Activated CD4-positive, alpha-beta T cell treated with anti-CD3 and anti-CD28 coated beads for 36 hours (primary cell): ENCODE measurements around the gene KIRREL3. TPM values are rescaled to one million over a fixed set of nuclear protein-coding genes. Genes with fewer than 3 reads are reported as not detected.

Experiments
- ATAC-seq: fragments of 200-7000 bp; cut with Tn5 transposase; one replicate; pipeline ENCODE4 v1.10.0; 2021; ENCODE audit warnings: mild to moderate bottlenecking, moderate library complexity
- CTCF ChIA-PET: fragments of 350-600 bp; sonication (Branson Sonifier 250); formaldehyde crosslinking; loops from one replicate; lab custom pipeline; 2021; ENCODE audit warnings: antibody characterized with exemption; lab: Charles Lee
- POLR2A ChIA-PET: fragments of 350-600 bp; sonication (Branson Sonifier 250); formaldehyde crosslinking; loops from one replicate; lab custom pipeline; 2021; ENCODE audit warnings: antibody characterized with exemption, inconsistent platforms; lab: Charles Lee
- DNase-seq: peaks from one replicate; pipeline ENCODE4 v3.0.0-alpha.2; 2020
- H3K27ac Mint-ChIP-seq: one replicate; pipeline ENCODE4 v1.8.0; 2021; ENCODE audit warnings: mixed read lengths
- H3K27me3 Mint-ChIP-seq: one replicate; pipeline ENCODE4 v1.8.0; 2021; ENCODE audit warnings: mixed read lengths
- H3K36me3 Mint-ChIP-seq: one replicate; pipeline ENCODE4 v1.8.0; 2021; ENCODE audit warnings: low read depth, mixed read lengths
- H3K4me1 Mint-ChIP-seq: one replicate; pipeline ENCODE4 v1.8.0; 2021; ENCODE audit warnings: mixed read lengths
- H3K4me3 Mint-ChIP-seq: one replicate; pipeline ENCODE4 v1.8.0; 2021; ENCODE audit warnings: mild to moderate bottlenecking, moderate library complexity, mixed read lengths
- H3K9me3 Mint-ChIP-seq: one replicate; pipeline ENCODE4 v1.8.0; 2021; ENCODE audit warnings: low read depth, mixed read lengths
- intact Hi-C, 2 experiments: fragments of 100-400 bp; cut with DNase I in 1 of 2; cut with micrococcal nuclease in 1 of 2; formaldehyde crosslinking; loops; one replicate each; pipeline versions ENCODE4 v1.14.2 to v1.15.1; 2022 to 2024; cut with DNase I, micrococcal nuclease
- total RNA-seq, 2 experiments: library from RNA; stranded (reverse); gene quantifications; one replicate each; pipeline ENCODE4 v1.2.3, GENCODE V29; 2021

KIRREL3 gene
- total RNA-seq, 2 experiments from 2014 or later: not detected

GRCh38 chr11:126697936-126698335 is 302.6 kb downstream of the KIRREL3 start:
- ChIA-PET CTCF (interaction anchor here (0.5 kb wide), 1 partner anchor 1432 kb away, joined by 3 read pairs; no protein-coding TSS in a partner anchor), POLR2A (no interaction called here)
- no peaks in the 10 kb centered on the region for H3K36me3 Mint-ChIP-seq
- intact Hi-C loops: no loop called here
- H3K4me1 Mint-ChIP-seq: no peaks in the 10 kb centered on the region
- H3K4me3 Mint-ChIP-seq: no peak overlapping the region
- H3K9me3 Mint-ChIP-seq: no peaks in the 10 kb centered on the region
- no peak for DNase-seq
- H3K27me3 Mint-ChIP-seq: peaks cover 8% of the 10 kb centered on the region
- no peak overlapping the region for H3K27ac Mint-ChIP-seq
- no peak for ATAC-seq

- ChIA-PET CTCF (no interaction called here), POLR2A (no interaction called here)
- no peak overlapping the region for H3K4me3 Mint-ChIP-seq
- H3K4me1 Mint-ChIP-seq: no peaks in the 10 kb centered on the region
- intact Hi-C loops: no loop called here
- H3K27ac Mint-ChIP-seq: no peak overlapping the region
- H3K9me3 Mint-ChIP-seq: no peaks in the 10 kb centered on the region
- ATAC-seq (no peak), DNase-seq (no peak)
- no peaks in the 10 kb centered on the region for H3K36me3 Mint-ChIP-seq
- peaks cover 8% of the 10 kb centered on the region for H3K27me3 Mint-ChIP-seq
Observed at GRCh38 chr11:126696982-126697381, 303.6 kb downstream of the KIRREL3 start.

GRCh38 chr11:126695293-126695692 is 305.3 kb downstream of the KIRREL3 start:
- no peak for DNase-seq
- no peak overlapping the region for H3K27ac Mint-ChIP-seq
- no peaks in the 10 kb centered on the region for H3K36me3 Mint-ChIP-seq
- H3K27me3 Mint-ChIP-seq: peaks cover 8% of the 10 kb centered on the region
- ChIA-PET CTCF (interaction anchor here (0.7 kb wide), 1 partner anchor 51 kb away, joined by 4 read pairs; no protein-coding TSS in a partner anchor), POLR2A (no interaction called here)
- no peaks in the 10 kb centered on the region for H3K9me3 Mint-ChIP-seq
- intact Hi-C loops: no loop called here
- H3K4me3 Mint-ChIP-seq: no peak overlapping the region
- no peak for ATAC-seq
- no peaks in the 10 kb centered on the region for H3K4me1 Mint-ChIP-seq

- no peak overlapping the region for H3K4me3 Mint-ChIP-seq
- ChIA-PET CTCF (no interaction called here), POLR2A (no interaction called here)
- peaks cover 8% of the 10 kb centered on the region for H3K27me3 Mint-ChIP-seq
- DNase-seq: no peak
- ATAC-seq: no peak
- H3K36me3 Mint-ChIP-seq: no peaks in the 10 kb centered on the region
- intact Hi-C loops: no loop called here
- no peaks in the 10 kb centered on the region for H3K4me1 Mint-ChIP-seq
- H3K27ac Mint-ChIP-seq: no peak overlapping the region
- no peaks in the 10 kb centered on the region for H3K9me3 Mint-ChIP-seq
Observed at GRCh38 chr11:126694065-126694625, 306.4 kb downstream of the KIRREL3 start.

- no peak for ATAC-seq
- intact Hi-C loops: no loop called here
Observed at GRCh38 chr11:126687477-126687876, 313.1 kb downstream of the KIRREL3 start.

GRCh38 chr11:126686938-126687337 is 313.6 kb downstream of the KIRREL3 start:
- Mint-ChIP-seq H3K4me3 (no peak overlapping the region), H3K27me3 (peaks cover 11% of the 10 kb centered on the region), H3K9me3 (no peaks in the 10 kb centered on the region), H3K27ac (no peak overlapping the region), H3K36me3 (no peaks in the 10 kb centered on the region), H3K4me1 (no peaks in the 10 kb centered on the region)
- ChIA-PET POLR2A (no interaction called here), CTCF (no interaction called here)
- DNase-seq (no peak), ATAC-seq (no peak)
- intact Hi-C loops: no loop called here

More at GRCh38 chr11:126687477-126687876, 313.1 kb downstream of the KIRREL3 start:
- ChIA-PET POLR2A (no interaction called here), CTCF (no interaction called here)
- no peaks in the 10 kb centered on the region for H3K36me3 Mint-ChIP-seq
- DNase-seq: no peak
- no peaks in the 10 kb centered on the region for H3K9me3 Mint-ChIP-seq
- H3K27me3 Mint-ChIP-seq: peaks cover 11% of the 10 kb centered on the region
- no peak overlapping the region for H3K4me3 Mint-ChIP-seq
- no peaks in the 10 kb centered on the region for H3K4me1 Mint-ChIP-seq
- H3K27ac Mint-ChIP-seq: no peak overlapping the region

GRCh38 chr11:126683766-126684728 is 316.5 kb downstream of the KIRREL3 start:
- ChIA-PET CTCF (no interaction called here), POLR2A (no interaction called here)
- Mint-ChIP-seq H3K27me3 (peaks cover 11% of the 10 kb centered on the region), H3K27ac (no peak overlapping the region), H3K4me1 (no peaks in the 10 kb centered on the region), H3K36me3 (no peaks in the 10 kb centered on the region), H3K4me3 (no peak overlapping the region), H3K9me3 (no peaks in the 10 kb centered on the region)
- ATAC-seq (no peak), DNase-seq (no peak)
- intact Hi-C loops: no loop called here

GRCh38 chr11:126682590-126682989 is 318.0 kb downstream of the KIRREL3 start:
- Mint-ChIP-seq H3K9me3 (no peaks in the 10 kb centered on the region), H3K27ac (no peak overlapping the region), H3K4me1 (no peaks in the 10 kb centered on the region), H3K4me3 (no peak overlapping the region), H3K27me3 (peaks cover 13% of the 10 kb centered on the region), H3K36me3 (no peaks in the 10 kb centered on the region)
- no peak for DNase-seq
- ChIA-PET POLR2A (no interaction called here), CTCF (no interaction called here)
- intact Hi-C loops: no loop called here
- no peak for ATAC-seq

GRCh38 chr11:126680700-126681099 is 319.9 kb downstream of the KIRREL3 start:
- Mint-ChIP-seq H3K4me3 (no peak overlapping the region), H3K9me3 (no peaks in the 10 kb centered on the region), H3K36me3 (no peaks in the 10 kb centered on the region), H3K27me3 (peaks cover 6% of the 10 kb centered on the region), H3K27ac (no peak overlapping the region), H3K4me1 (no peaks in the 10 kb centered on the region)
- DNase-seq (no peak), ATAC-seq (no peak)
- ChIA-PET CTCF (no interaction called here), POLR2A (no interaction called here)
- intact Hi-C loops: no loop called here

GRCh38 chr11:126680131-126680530 is 320.4 kb downstream of the KIRREL3 start:
- CTCF ChIA-PET: interaction anchor here (1.5 kb wide), 1 partner anchor 16 kb away, joined by 7 read pairs; no protein-coding TSS in a partner anchor
- H3K27ac Mint-ChIP-seq: no peak overlapping the region
- intact Hi-C loops: no loop called here

GRCh38 chr11:126679033-126679432 is 321.5 kb downstream of the KIRREL3 start:
- H3K27me3 Mint-ChIP-seq: peaks cover 4% of the 10 kb centered on the region
- H3K9me3 Mint-ChIP-seq: no peaks in the 10 kb centered on the region
- H3K4me1 Mint-ChIP-seq: no peaks in the 10 kb centered on the region
- POLR2A ChIA-PET: no interaction called here
- H3K27ac Mint-ChIP-seq: no peak overlapping the region
- no peak for DNase-seq
- no peaks in the 10 kb centered on the region for H3K36me3 Mint-ChIP-seq
- CTCF ChIA-PET: interaction anchor here (0.7 to 1.5 kb wide), 2 partner anchors 9 to 15 kb away, joined by 4 to 7 read pairs; no protein-coding TSS in a partner anchor
- H3K4me3 Mint-ChIP-seq: no peak overlapping the region
- no peak for ATAC-seq
- intact Hi-C loops: no loop called here

More at GRCh38 chr11:126680131-126680530, 320.4 kb downstream of the KIRREL3 start:
- Mint-ChIP-seq H3K4me1 (no peaks in the 10 kb centered on the region), H3K9me3 (no peaks in the 10 kb centered on the region), H3K27me3 (peaks cover 5% of the 10 kb centered on the region), H3K36me3 (no peaks in the 10 kb centered on the region), H3K4me3 (no peak overlapping the region)
- ATAC-seq: no peak
- no peak for DNase-seq
- POLR2A ChIA-PET: no interaction called here

- Mint-ChIP-seq H3K27me3 (peaks cover 5% of the 10 kb centered on the region), H3K9me3 (no peaks in the 10 kb centered on the region), H3K36me3 (no peaks in the 10 kb centered on the region), H3K4me1 (no peaks in the 10 kb centered on the region), H3K4me3 (no peak overlapping the region), H3K27ac (no peak overlapping the region)
- DNase-seq: no peak
- ATAC-seq: no peak
- CTCF ChIA-PET: no interaction called here
- intact Hi-C loops: no loop called here
- POLR2A ChIA-PET: no interaction called here
Observed at GRCh38 chr11:126676536-126676935, 324.0 kb downstream of the KIRREL3 start.
